ENCODE data around the gene ATP9A.

DNA sequence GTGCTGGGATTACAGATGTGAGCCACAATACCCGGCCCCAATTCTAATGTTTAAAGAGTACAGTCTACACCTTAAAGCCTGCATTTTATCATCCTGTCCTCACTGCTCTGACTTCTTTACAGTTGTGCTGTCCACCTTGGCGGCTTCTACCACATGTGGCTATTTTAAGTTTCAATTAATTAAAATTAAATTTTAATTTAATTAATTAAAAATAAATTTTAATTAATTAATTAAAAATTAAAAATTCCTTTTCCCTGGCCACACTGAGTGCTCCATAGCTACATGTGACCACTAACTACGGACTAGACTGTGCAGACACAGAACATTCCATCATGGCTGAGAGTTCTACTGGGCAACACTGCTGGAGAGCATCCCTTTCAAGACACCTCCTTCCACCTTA, 27.4 kb downstream of the ATP9A start:
- no peak for TF ChIP-seq CTCF (conservative IDR thresholded peaks at IDR 0.05; ENCODE audit: low read depth, low read length)
- no peak for TF ChIP-seq EZH2 (IDR thresholded peaks at IDR 0.05; ENCODE audit: low read length, unreplicated experiment)

Measured in PC-3 (cell line).